ENCODE data around the gene MAP3K20. TPM values are rescaled to one million over a fixed set of nuclear protein-coding genes. Genes with fewer than 3 reads are reported as not detected.

The MAP3K20 gene
- total and polyA plus RNA-seq, 2 of the 8 experiments (the other 6 are each of a cell fraction or from before 2014, with no cell fraction given) = 3.1 to 11.1 TPM

GRCh38 chr2:173124441-173124840 is 48.8 kb downstream of the MAP3K20 start (continued):
- TF ChIP-seq CHD7 (IDR thresholded peaks at IDR 0.05; ENCODE audit: insufficient replicate concordance, low read length) (no peak), ZNF274 (IDR thresholded peaks at IDR 0.05; ENCODE audit: borderline replicate concordance, extremely low read depth, low read length) (no peak), SAP30 (IDR thresholded peaks at IDR 0.05; ENCODE audit: insufficient read depth, insufficient replicate concordance, low read length) (no peak), ASH2L (IDR thresholded peaks at IDR 0.05; ENCODE audit: low read length) (no peak)

Data from H1 (cell line).